H1 (cell line): ENCODE results near the gene KRTAP3-2. TPM values are rescaled to one million over a fixed set of nuclear protein-coding genes. Genes with fewer than 3 reads are reported as not detected.

ENCODE experiments used
- CHD7 ChIP-seq: fragments of 300-600 bp; sonication (generic); IDR thresholded peaks from 2 replicates; pipeline ENCODE4 v1.7.1; 2012; ENCODE audit warnings: low read length, moderate library complexity, mild to moderate bottlenecking, inconsistent platforms; ENCODE audit not compliant: insufficient replicate concordance
- MAFK ChIP-seq: IDR thresholded peaks from 2 replicates; pipeline ENCODE4 v1.6.1; 2012; ENCODE audit warnings: low read depth, mild to moderate bottlenecking, improper control_type of control experiment, low read length
- USF2 ChIP-seq: IDR thresholded peaks from 2 replicates; pipeline ENCODE4 v1.6.1; 2011; ENCODE audit warnings: low read length, improper control_type of control experiment
- polyA plus RNA-seq, 7 experiments: library from polyadenylated mRNA; depleted of rRNA in 3 of 7; stranded (reverse) in 5 of 7; unstranded in 2 of 7; fragments of >200 nt in 5 of 7; fragments of 200-250 nt in 2 of 7; gene quantifications; 1 replicate in 5 of 7; 2 replicates in 1 of 7; 4 replicates in 1 of 7; pipeline versions ENCODE4 v1.2.1 to v1.2.3, GENCODE V29; 2011 to 2013; ENCODE audit warnings: missing spikeins in 2 of 7, mixed read lengths in 2 of 7
- total RNA-seq: library from RNA; stranded (reverse); fragmentation: NEBNext Ultra II Directional; extraction: Animal tissue kit (Norgen Biotek cat#: 25700); gene quantifications from 2 replicates; pipeline ENCODE4 v1.2.1, GENCODE V29; 2021

The KRTAP3-2 gene
- total and polyA plus RNA-seq, 2 of the 8 experiments (the other 6 are each of a cell fraction or from before 2014, with no cell fraction given), result not detected

GRCh38 chr17:41008811-41009210 lies 9.1 kb upstream of the KRTAP3-2 start, which contains the start of gene KRTAP3-1 (continued):
- TF ChIP-seq CHD7 (no peak), MAFK (no peak), USF2 (no peak)
